ENCODE measurements around the gene TOGARAM2.

Gene TOGARAM2

GRCh38 chr2:29079887-29080286, 98.8 kb downstream of the TOGARAM2 start:
- DNase-seq: no peak

DNA sequence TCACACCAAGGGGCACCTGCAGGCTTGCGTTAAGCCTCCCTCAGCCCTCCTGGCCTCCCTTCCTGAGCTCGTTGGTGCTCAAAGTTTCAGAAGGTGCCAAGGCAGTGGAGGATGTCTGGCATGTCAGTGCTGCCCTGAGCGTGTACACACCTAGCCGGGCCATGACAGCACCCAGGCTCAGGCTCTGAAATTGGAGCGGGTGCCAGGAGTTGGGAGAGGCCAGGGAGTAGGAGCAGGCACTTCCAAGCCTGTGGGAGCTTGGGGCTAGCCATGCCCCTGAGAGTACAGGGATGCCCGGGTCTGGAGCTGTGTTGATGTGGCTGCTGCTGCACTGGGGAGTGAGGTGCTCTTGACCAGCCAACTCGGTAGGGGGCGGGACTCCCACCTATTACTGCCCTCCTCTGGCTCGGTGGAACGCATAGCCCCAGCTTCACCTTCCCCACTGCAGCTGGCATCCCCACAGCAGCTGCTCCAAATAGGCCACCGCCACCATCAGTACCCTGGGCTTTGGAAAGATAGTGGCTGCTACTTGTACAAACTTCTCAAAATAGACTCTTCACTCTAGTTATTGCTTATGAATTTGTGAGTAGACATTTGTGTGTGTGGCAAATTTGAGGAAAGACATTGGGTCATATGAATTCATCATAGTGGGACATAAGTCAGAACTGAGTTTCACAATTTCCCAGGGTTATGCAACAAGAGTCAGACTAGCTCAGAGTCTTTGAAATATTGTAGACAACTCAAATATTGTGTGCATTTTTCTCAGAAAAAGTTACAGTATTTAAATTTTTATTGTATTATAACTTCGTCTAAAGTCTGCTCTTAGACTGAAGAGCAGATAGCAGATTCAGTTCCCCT, 100.0 kb downstream of the TOGARAM2 start:
- DNase-seq: no peak

DNA sequence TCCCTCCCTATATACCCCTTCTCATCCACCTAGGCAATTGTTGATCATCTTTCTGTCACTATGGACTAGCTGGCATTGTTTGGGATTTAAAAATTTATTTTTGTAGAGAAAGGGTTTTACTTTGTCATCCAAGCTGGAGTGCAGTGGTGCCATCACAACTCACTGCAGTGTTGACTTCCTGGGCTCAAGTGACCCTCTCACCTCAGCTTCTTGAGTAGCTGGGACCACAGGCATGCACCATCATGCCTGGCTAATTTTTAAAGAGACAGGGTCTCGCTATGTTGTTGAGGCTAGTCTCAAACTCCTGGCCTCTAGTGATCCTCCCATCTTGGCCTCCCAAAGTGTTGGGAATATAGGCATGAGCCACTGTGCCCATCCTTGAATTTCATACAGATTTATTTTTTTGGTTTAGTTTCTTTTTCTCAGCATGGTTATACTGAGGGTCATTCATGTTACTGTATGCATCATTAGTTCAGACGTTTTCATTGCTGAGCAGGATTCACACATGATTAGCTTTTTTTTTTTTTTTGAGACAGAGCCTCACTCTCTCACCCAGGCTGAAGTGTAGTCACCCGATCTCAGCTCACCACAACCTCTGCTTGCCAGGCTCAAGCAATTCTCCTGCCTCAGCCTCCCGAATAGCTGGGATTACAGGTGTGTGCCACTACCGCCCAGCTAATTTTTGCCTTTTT, 101.9 kb downstream of the TOGARAM2 start:
- no peak for DNase-seq

DNA sequence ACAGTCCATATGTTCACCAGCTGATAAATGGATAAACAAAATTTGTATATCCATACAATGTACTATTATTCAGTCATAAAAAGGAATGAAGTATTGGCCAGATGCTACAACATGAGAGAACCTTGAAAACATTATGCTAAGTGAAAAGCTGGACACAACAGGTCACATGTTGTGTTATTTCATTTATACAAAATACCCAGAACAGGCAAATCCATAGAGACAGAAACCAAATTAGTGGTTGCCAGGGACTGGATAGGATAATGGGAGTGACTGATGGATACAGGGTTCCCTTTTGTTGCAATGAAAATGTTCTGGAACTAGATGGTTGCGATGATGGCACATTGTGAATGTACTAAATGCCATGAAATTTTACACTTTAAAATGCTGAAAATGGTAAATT, 103.5 kb downstream of the TOGARAM2 start:
- DNase-seq: no peak

DNA sequence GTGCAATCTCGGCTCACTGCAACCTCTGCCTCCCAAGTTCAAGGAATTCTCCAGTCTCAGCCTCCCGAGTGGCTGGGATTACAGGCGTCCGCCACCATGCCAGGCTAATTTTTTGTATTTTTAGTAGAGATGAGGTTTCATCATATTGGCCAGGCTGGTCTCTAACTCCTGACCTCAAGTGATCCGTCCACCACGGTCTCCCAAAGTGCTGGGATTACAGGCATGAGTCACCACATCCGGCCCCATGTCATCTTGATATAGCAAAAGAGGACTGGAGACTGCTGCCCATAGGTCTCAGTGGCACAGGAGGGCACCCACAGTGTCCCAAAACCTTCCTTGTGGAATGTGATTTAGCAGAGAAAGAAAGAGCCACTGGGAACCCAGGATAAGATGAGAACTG, 109.2 kb downstream of the TOGARAM2 start:
- DNase-seq: peak; percentile 65

DNA sequence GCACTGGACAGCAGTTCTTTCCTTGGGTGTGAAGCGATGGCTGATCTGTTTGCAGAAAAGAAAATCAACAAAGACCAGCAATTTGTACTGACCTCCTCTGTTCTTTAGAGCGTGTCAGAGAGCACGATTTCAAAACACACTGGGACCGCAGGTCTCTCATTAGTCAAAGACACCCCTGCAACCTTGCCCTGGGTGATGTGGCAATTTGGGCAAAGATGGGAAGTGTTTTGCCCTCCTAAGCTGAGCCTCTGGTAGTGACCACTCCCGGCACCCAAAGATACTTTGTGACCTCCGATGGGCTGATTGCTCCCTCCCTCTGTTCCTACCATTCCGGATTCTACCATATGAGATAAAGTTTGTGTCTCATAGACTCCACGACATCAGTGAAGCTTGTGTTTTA, 115.9 kb downstream of the TOGARAM2 start:
- DNase-seq: no peak

- DNase-seq: no peak
Measured at GRCh38 chr2:29097569-29097968, 116.5 kb downstream of the TOGARAM2 start.

DNA sequence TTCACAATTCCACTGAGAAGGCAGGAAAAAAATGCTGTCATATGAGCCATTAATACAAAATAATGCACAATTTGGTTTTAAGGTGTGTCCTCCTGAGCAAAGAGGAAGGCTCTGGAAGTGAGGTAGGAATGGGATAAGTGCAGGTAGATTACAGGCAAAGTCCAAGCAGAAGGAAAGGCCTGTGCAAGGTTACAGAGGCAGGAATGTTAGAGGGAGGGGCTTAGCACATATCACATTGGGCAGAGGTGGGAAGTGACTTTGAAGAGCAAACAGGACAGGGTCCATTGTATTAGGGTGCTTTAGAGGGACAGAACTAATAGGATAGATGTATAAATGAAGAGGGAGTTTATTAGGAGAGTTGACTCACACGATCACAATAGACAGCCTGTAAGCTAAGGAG, 119.5 kb downstream of the TOGARAM2 start:
- no peak for DNase-seq

All from EL (cell line).